ENCODE measurements around the gene ZNF619. TPM values are rescaled to one million over a fixed set of nuclear protein-coding genes. Genes with fewer than 3 reads are reported as not detected.

ZNF619 gene
- total and polyA plus RNA-seq, 4 donors = 1.3 to 5.9 (median 3.3) TPM

DNA sequence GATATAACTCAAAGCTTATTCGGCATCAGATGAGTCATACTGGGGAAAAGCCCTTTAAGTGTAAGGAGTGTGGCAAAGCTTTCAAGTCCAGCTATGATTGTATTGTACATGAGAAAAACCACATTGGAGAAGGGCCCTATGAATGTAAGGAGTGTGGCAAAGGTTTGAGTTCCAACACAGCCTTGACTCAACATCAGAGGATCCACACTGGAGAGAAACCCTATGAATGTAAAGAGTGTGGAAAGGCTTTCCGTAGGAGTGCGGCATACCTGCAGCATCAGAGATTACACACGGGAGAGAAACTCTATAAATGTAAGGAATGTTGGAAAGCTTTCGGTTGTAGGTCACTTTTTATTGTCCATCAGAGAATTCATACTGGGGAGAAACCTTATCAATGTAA, 55.3 kb downstream of the ZNF619 start:
- TF ChIP-seq, protein P1, sequence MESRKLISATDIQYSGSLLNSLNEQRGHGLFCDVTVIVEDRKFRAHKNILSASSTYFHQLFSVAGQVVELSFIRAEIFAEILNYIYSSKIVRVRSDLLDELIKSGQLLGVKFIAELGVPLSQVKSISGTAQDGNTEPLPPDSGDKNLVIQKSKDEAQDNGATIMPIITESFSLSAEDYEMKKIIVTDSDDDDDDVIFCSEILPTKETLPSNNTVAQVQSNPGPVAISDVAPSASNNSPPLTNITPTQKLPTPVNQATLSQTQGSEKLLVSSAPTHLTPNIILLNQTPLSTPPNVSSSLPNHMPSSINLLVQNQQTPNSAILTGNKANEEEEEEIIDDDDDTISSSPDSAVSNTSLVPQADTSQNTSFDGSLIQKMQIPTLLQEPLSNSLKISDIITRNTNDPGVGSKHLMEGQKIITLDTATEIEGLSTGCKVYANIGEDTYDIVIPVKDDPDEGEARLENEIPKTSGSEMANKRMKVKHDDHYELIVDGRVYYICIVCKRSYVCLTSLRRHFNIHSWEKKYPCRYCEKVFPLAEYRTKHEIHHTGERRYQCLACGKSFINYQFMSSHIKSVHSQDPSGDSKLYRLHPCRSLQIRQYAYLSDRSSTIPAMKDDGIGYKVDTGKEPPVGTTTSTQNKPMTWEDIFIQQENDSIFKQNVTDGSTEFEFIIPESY (IDR thresholded peaks at IDR 0.05) = no peak
- TF ChIP-seq SP1 (IDR thresholded peaks at IDR 0.05) (no peak), TAF1 (conservative IDR thresholded peaks at IDR 0.05) (no peak)
- no peak overlapping the region for H3K27ac ChIP-seq (ENCODE audit: low read depth in 1 of 2, low read length in 2 of 2)
- no peaks in the 10 kb centered on the region for H3K27me3 ChIP-seq (ENCODE audit: control insufficient read depth in 4 of 4, insufficient read depth in 4 of 4, low read length in 3 of 4)
- H3K4me3 ChIP-seq (ENCODE audit: low read depth in 1 of 3, low read length in 3 of 3) = peak overlapping the region in 2 of 3 donors; percentile 13 to 46
- peaks cover 13 to 26% (median 16%) of the 10 kb centered on the region in 4 donors for H3K9me3 ChIP-seq (ENCODE audit: control insufficient read depth in 4 of 4, low read length in 3 of 4)
- 97% methylated on average over 5 of the region's 5 CpGs for WGBS
- H3K36me3 ChIP-seq (ENCODE audit: control insufficient read depth in 4 of 4, insufficient read depth in 3 of 4, low read depth in 1 of 4, low read length in 3 of 4) = peaks cover 32 to 76% (median 69%) of the 10 kb centered on the region in 4 donors
- DNase-seq (ENCODE audit: low spot score) = no peak
- H3K4me1 ChIP-seq (ENCODE audit: control insufficient read depth in 4 of 4, insufficient read depth in 4 of 4, low read length in 3 of 4) = no peaks in the 10 kb centered on the region
- H3K9ac ChIP-seq (ENCODE audit: low read depth in 1 of 2, low read length in 2 of 2) = no peak overlapping the region

GRCh38 chr3:40534283-40534682, 57.4 kb downstream of the ZNF619 start:
- Histone ChIP-seq H3K36me3 (ENCODE audit: control insufficient read depth in 4 of 4, insufficient read depth in 3 of 4, low read depth in 1 of 4, low read length in 3 of 4) (peaks cover 32 to 70% (median 66%) of the 10 kb centered on the region in 4 donors), H3K9me3 (ENCODE audit: control insufficient read depth in 4 of 4, low read length in 3 of 4) (peaks cover 16 to 31% (median 18%) of the 10 kb centered on the region in 4 donors), H3K9ac (ENCODE audit: low read depth in 1 of 2, low read length in 2 of 2) (no peak overlapping the region), H3K4me1 (ENCODE audit: control insufficient read depth in 4 of 4, insufficient read depth in 4 of 4, low read length in 3 of 4) (no peaks in the 10 kb centered on the region), H3K27me3 (ENCODE audit: control insufficient read depth in 4 of 4, insufficient read depth in 4 of 4, low read length in 3 of 4) (no peaks in the 10 kb centered on the region), H3K27ac (ENCODE audit: low read depth in 1 of 2, low read length in 2 of 2) (no peak overlapping the region), H3K4me3 (ENCODE audit: low read depth in 1 of 3, low read length in 3 of 3) (no peak overlapping the region)
- no peak for DNase-seq (ENCODE audit: low spot score)
- TF ChIP-seq MAX (IDR thresholded peaks at IDR 0.05) = no peak
- TF ChIP-seq, protein P1 (IDR thresholded peaks at IDR 0.05) = no peak
- TF ChIP-seq REST (IDR thresholded peaks at IDR 0.05) = no peak
- TF ChIP-seq RAD21 (IDR thresholded peaks at IDR 0.05) = no peak
- TF ChIP-seq, protein P2, sequence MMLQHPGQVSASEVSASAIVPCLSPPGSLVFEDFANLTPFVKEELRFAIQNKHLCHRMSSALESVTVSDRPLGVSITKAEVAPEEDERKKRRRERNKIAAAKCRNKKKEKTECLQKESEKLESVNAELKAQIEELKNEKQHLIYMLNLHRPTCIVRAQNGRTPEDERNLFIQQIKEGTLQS (IDR thresholded peaks at IDR 0.05) = no peak

Small RNA genes within 50 kb of the gene (small RNA-seq; reads per million reads assigned to genes)
- 2.6 reads per million, percentile 89 among the genes with 10 or more reads in this experiment for gene RNU5B-2P

Other genes with a start within 250 kb of the ZNF619 start
- gene EIF1B, start 167.4 kb upstream of the ZNF619 start, total RNA-seq = 10 to 100 TPM; 10.9 to 22.2 TPM
- gene EIF1B, start 167.4 kb upstream of the ZNF619 start, polyA plus RNA-seq = 10 to 100 TPM; 33.4 to 33.8 TPM
- under 1 TPM in 1 of 2 donors, not detected in 1; 0.08 TPM for gene ENTPD3, start 89.9 kb upstream of the ZNF619 start, total RNA-seq
- not detected for gene ENTPD3, start 89.9 kb upstream of the ZNF619 start, polyA plus RNA-seq
- 100 to 1,000 TPM in 1 of 2 donors, 10 to 100 TPM in 1; 82.6 to 169 TPM for gene RPL14, start 19.8 kb upstream of the ZNF619 start, total RNA-seq
- 100 to 1,000 TPM; 201 to 383 TPM for gene RPL14, start 19.8 kb upstream of the ZNF619 start, polyA plus RNA-seq
- 1 to 10 TPM; 2.4 to 7.1 TPM for gene ZNF620, start 28.9 kb downstream of the ZNF619 start, total RNA-seq
- gene ZNF620, start 28.9 kb downstream of the ZNF619 start, polyA plus RNA-seq = 1 to 10 TPM in 1 of 2 donors, under 1 TPM in 1; 0.95 to 1.0 TPM
- 10 to 100 TPM; 10.1 to 11.5 TPM for gene ZNF621, start 47.8 kb downstream of the ZNF619 start, total RNA-seq
- gene ZNF621, start 47.8 kb downstream of the ZNF619 start, polyA plus RNA-seq = 1 to 10 TPM; 3.3 to 4.0 TPM